Mesenchymal stem cell (in vitro differentiated cells and primary cell): ENCODE measurements around the gene NME1.

Experiments
- DNase-seq: peaks from one replicate; pipeline ENCODE4 v3.0.0-alpha.2; 2013
- H2AFZ ChIP-seq: one replicate; pipeline ENCODE4 v1.6.1; 2013; ENCODE audit warnings: low read depth, mild to moderate bottlenecking, control low read depth, inconsistent platforms, low read length, moderate library complexity
- H2AK5ac ChIP-seq: 2 replicates; pipeline ENCODE4 v1.6.1; 2013; ENCODE audit warnings: low read length, moderate library complexity, mild to moderate bottlenecking, inconsistent platforms; ENCODE audit not compliant: severe bottlenecking
- H2BK120ac ChIP-seq: one replicate; pipeline ENCODE4 v1.6.1; 2013; ENCODE audit warnings: low read depth, mild to moderate bottlenecking, inconsistent platforms, low read length, moderate library complexity
- H2BK12ac ChIP-seq, 2 experiments: one replicate each; pipeline ENCODE4 v1.6.1; 2013; ENCODE audit warnings: inconsistent platforms in 2 of 2, low read length in 2 of 2, mild to moderate bottlenecking in 2 of 2, moderate library complexity in 2 of 2, control low read depth in 1 of 2
- H2BK15ac ChIP-seq: one replicate; pipeline ENCODE4 v1.6.1; 2013; ENCODE audit warnings: mild to moderate bottlenecking, low read depth, inconsistent platforms; ENCODE audit not compliant: poor library complexity, severe bottlenecking
- H2BK5ac ChIP-seq: 2 replicates; pipeline ENCODE4 v1.6.1; 2013; ENCODE audit warnings: low read depth, mild to moderate bottlenecking, low read length, control low read depth, inconsistent platforms; ENCODE audit not compliant: poor library complexity, severe bottlenecking
- H3K14ac ChIP-seq, 2 experiments: one replicate each; pipeline ENCODE4 v1.6.1; 2013; ENCODE audit warnings: inconsistent platforms in 2 of 2, low read length in 2 of 2, control low read depth in 1 of 2, mild to moderate bottlenecking in 1 of 2, moderate library complexity in 1 of 2
- H3K18ac ChIP-seq, 2 experiments: one replicate each; pipeline ENCODE4 v1.6.1; 2013; ENCODE audit warnings: inconsistent platforms in 2 of 2, low read length in 2 of 2, control low read depth in 1 of 2, low read depth in 1 of 2, mild to moderate bottlenecking in 1 of 2
- H3K23ac ChIP-seq, 2 experiments: one replicate each; pipeline ENCODE4 v1.6.1; 2013; ENCODE audit warnings: inconsistent platforms in 2 of 2, low read length in 2 of 2, mild to moderate bottlenecking in 2 of 2, moderate library complexity in 2 of 2, control low read depth in 1 of 2
- H3K27ac ChIP-seq: 2 replicates; pipeline ENCODE4 v1.5.1; 2013; ENCODE audit warnings: mild to moderate bottlenecking, moderate library complexity, low read length, control low read depth, inconsistent platforms; ENCODE audit not compliant: poor library complexity, severe bottlenecking
- H3K27me3 ChIP-seq, 2 experiments: 2 replicates each; pipeline versions ENCODE4 v1.6.1 to v1.7.0; 2013; ENCODE audit warnings: low read length in 2 of 2, mild to moderate bottlenecking in 2 of 2, moderate library complexity in 2 of 2, control low read depth in 1 of 2, inconsistent platforms in 1 of 2; ENCODE audit not compliant: control insufficient read depth in 1 of 2, insufficient read depth in 1 of 2
- H3K36me3 ChIP-seq, 2 experiments: 2 replicates each; pipeline versions ENCODE4 v1.6.1 to v1.7.0; 2013; ENCODE audit warnings: low read length in 2 of 2, control low read depth in 1 of 2, inconsistent platforms in 1 of 2, low read depth in 1 of 2, mild to moderate bottlenecking in 1 of 2; ENCODE audit not compliant: insufficient read depth in 2 of 2, control insufficient read depth in 1 of 2
- H3K4ac ChIP-seq, 2 experiments: one replicate each; pipeline ENCODE4 v1.6.1; 2013; ENCODE audit warnings: inconsistent platforms in 2 of 2, low read length in 2 of 2, mild to moderate bottlenecking in 2 of 2, moderate library complexity in 2 of 2, control low read depth in 1 of 2, low read depth in 1 of 2
- H3K4me1 ChIP-seq: 2 replicates; pipeline ENCODE4 v1.6.1; 2013; ENCODE audit warnings: low read depth, low read length, control low read depth; ENCODE audit not compliant: control insufficient read depth, insufficient read depth
- H3K4me2 ChIP-seq: 2 replicates; pipeline ENCODE4 v1.6.1; 2013; ENCODE audit warnings: low read length, mild to moderate bottlenecking, inconsistent platforms; ENCODE audit not compliant: poor library complexity, severe bottlenecking
- H3K4me3 ChIP-seq, 2 experiments: 2 replicates each; pipeline versions ENCODE4 v1.5.1 to v1.7.0; 2013; ENCODE audit warnings: low read length in 2 of 2, mild to moderate bottlenecking in 2 of 2, control low read depth in 1 of 2, low read depth in 1 of 2; ENCODE audit not compliant: insufficient read depth in 1 of 2
- H3K79me1 ChIP-seq: replicated peaks from 2 replicates; pipeline ENCODE4 v1.6.1; 2013; ENCODE audit warnings: mild to moderate bottlenecking, control low read depth, low read length, inconsistent platforms; ENCODE audit not compliant: poor library complexity, severe bottlenecking
- H3K9ac ChIP-seq: 2 replicates; pipeline ENCODE4 v1.7.0; 2013; ENCODE audit warnings: mild to moderate bottlenecking, low read length, moderate library complexity
- H3K9me3 ChIP-seq: 2 replicates; pipeline ENCODE4 v1.7.0; 2013; ENCODE audit warnings: mild to moderate bottlenecking, low read length; ENCODE audit not compliant: control insufficient read depth
- H4K8ac ChIP-seq: one replicate; pipeline ENCODE4 v1.6.1; 2013; ENCODE audit warnings: inconsistent platforms, mild to moderate bottlenecking, low read length, moderate library complexity
- H4K91ac ChIP-seq: one replicate; pipeline ENCODE4 v1.6.1; 2013; ENCODE audit warnings: mild to moderate bottlenecking, low read length, inconsistent platforms
- WGBS: methylation state at CpG from one replicate; pipeline ENCODE4 v1.1.7; 2013; ENCODE audit warnings: mixed read lengths; 5-methylcytosine and 5-hydroxymethylcytosine counted together

The NME1 gene

GRCh38 chr17:51200295-51200694 lies 46.9 kb downstream of the NME1 start:
- Histone ChIP-seq H3K36me3 (peaks cover 24 to 84% of the 10 kb centered on the region in 2 experiments), H2BK120ac (no peak overlapping the region), H2BK5ac (no peak overlapping the region), H2AK5ac (no peak overlapping the region), H3K14ac (no peak overlapping the region), H3K79me1 (peaks cover 7% of the 10 kb centered on the region), H4K91ac (no peak overlapping the region), H3K27ac (no peak overlapping the region), H2BK12ac (no peak overlapping the region), H3K4me1 (no peaks in the 10 kb centered on the region), H3K9ac (no peak overlapping the region), H4K8ac (no peak overlapping the region), H3K9me3 (no peaks in the 10 kb centered on the region), H3K4me3 (no peak overlapping the region), H2BK15ac (no peak overlapping the region), H3K4ac (no peak overlapping the region), H3K4me2 (no peak overlapping the region), H3K27me3 (no peaks in the 10 kb centered on the region), H3K23ac (no peak overlapping the region), H3K18ac (no peak overlapping the region), H2AFZ (no peak overlapping the region)
- DNase-seq, result no peak
- WGBS, result 100% methylated on average over 3 of the region's 6 CpGs

- Histone ChIP-seq H3K79me1 (peaks cover 7% of the 10 kb centered on the region), H4K8ac (no peak overlapping the region), H2BK120ac (no peak overlapping the region), H3K4me1 (no peaks in the 10 kb centered on the region), H3K27me3 (no peaks in the 10 kb centered on the region), H4K91ac (no peak overlapping the region), H2AK5ac (no peak overlapping the region), H3K9ac (no peak overlapping the region), H3K27ac (no peak overlapping the region), H3K18ac (no peak overlapping the region), H2AFZ (no peak overlapping the region), H3K4me3 (no peak overlapping the region), H3K36me3 (peaks cover 22 to 84% of the 10 kb centered on the region in 2 experiments), H3K14ac (no peak overlapping the region), H3K23ac (no peak overlapping the region), H2BK5ac (no peak overlapping the region), H3K4me2 (no peak overlapping the region), H3K9me3 (no peaks in the 10 kb centered on the region), H2BK12ac (no peak overlapping the region), H2BK15ac (no peak overlapping the region), H3K4ac (no peak overlapping the region)
- 100% methylated on average over 2 of the region's 2 CpGs for WGBS
- DNase-seq, result no peak
Measured at GRCh38 chr17:51200846-51201245, 47.5 kb downstream of the NME1 start.

- Histone ChIP-seq H2AK5ac (no peak overlapping the region), H3K27me3 (no peaks in the 10 kb centered on the region), H3K23ac (no peak overlapping the region), H3K4me1 (no peaks in the 10 kb centered on the region), H4K8ac (no peak overlapping the region), H3K4ac (no peak overlapping the region), H3K4me3 (no peak overlapping the region), H2BK120ac (no peak overlapping the region), H3K14ac (no peak overlapping the region), H3K9me3 (no peaks in the 10 kb centered on the region), H2BK5ac (no peak overlapping the region), H3K4me2 (no peak overlapping the region), H4K91ac (no peak overlapping the region), H3K36me3 (peaks cover 12 to 91% of the 10 kb centered on the region in 2 experiments), H2BK15ac (no peak overlapping the region), H3K79me1 (peaks cover 3% of the 10 kb centered on the region), H3K9ac (no peak overlapping the region), H3K27ac (no peak overlapping the region), H2AFZ (no peak overlapping the region), H3K18ac (no peak overlapping the region), H2BK12ac (no peak overlapping the region)
- no peak for DNase-seq
Measured at GRCh38 chr17:51203838-51204237, 50.5 kb downstream of the NME1 start.
